IPS DF 6.9 (cell line): Measurements from ENCODE around the gene CCDC40.

ENCODE experiments used
- DNase-seq: peaks from one replicate; pipeline ENCODE4 v3.0.0-alpha.2; 2013; ENCODE audit warnings: low read depth, low spot score
- H3K27ac ChIP-seq: one replicate; pipeline ENCODE4 v1.5.1; 2013; ENCODE audit warnings: low read length, control low read depth
- H3K27me3 ChIP-seq: 2 replicates; pipeline ENCODE4 v1.6.1; 2013; ENCODE audit warnings: mild to moderate bottlenecking, low read length; ENCODE audit not compliant: control insufficient read depth, insufficient read depth
- H3K36me3 ChIP-seq: 2 replicates; pipeline ENCODE4 v1.6.1; 2013; ENCODE audit warnings: low read length; ENCODE audit not compliant: control insufficient read depth, insufficient read depth
- H3K4me1 ChIP-seq: 2 replicates; pipeline ENCODE4 v1.6.1; 2013; ENCODE audit warnings: low read length; ENCODE audit not compliant: control insufficient read depth, insufficient read depth
- H3K4me3 ChIP-seq: 2 replicates; pipeline ENCODE4 v1.5.1; 2013; ENCODE audit warnings: mild to moderate bottlenecking, low read length
- H3K9me3 ChIP-seq: 2 replicates; pipeline ENCODE4 v1.6.1; 2013; ENCODE audit warnings: low read length, inconsistent platforms; ENCODE audit not compliant: control insufficient read depth, insufficient read depth
- WGBS: extraction: QIAGEN DNeasy Blood & Tissue Kit; methylation state at CpG from one replicate; pipeline ENCODE4 v1.1.7; 2013; ENCODE audit warnings: mixed read lengths, missing lambda C conversion rate; ENCODE audit not compliant: insufficient read length, insufficient coverage; 5-methylcytosine and 5-hydroxymethylcytosine counted together

CCDC40 gene

GRCh38 chr17:80002070-80002641 lies 34.3 kb upstream of the CCDC40 start:
- Histone ChIP-seq H3K27me3 (no peaks in the 10 kb centered on the region), H3K9me3 (no peaks in the 10 kb centered on the region), H3K36me3 (peaks cover 9% of the 10 kb centered on the region; the same call in 1 of the 2 replicates), H3K4me3 (no peak overlapping the region), H3K27ac (no peak overlapping the region), H3K4me1 (no peaks in the 10 kb centered on the region; the same call in 1 of the 2 replicates)
- no CpG with 5 or more reads among the region's 26 CpGs for WGBS
- no peak for DNase-seq

- Histone ChIP-seq H3K36me3 (peaks cover 9% of the 10 kb centered on the region; the same call in 1 of the 2 replicates), H3K4me3 (no peak overlapping the region), H3K27ac (no peak overlapping the region), H3K9me3 (no peaks in the 10 kb centered on the region), H3K4me1 (no peaks in the 10 kb centered on the region), H3K27me3 (no peaks in the 10 kb centered on the region)
- DNase-seq: no peak
- no CpG with 5 or more reads among the region's 30 CpGs for WGBS
Observed at GRCh38 chr17:80002690-80003490, 33.6 kb upstream of the CCDC40 start.

GRCh38 chr17:80003969-80004368 lies 32.5 kb upstream of the CCDC40 start:
- no peaks in the 10 kb centered on the region for H3K4me1 ChIP-seq
- 100% methylated on average over 3 of the region's 15 CpGs for WGBS
- no peaks in the 10 kb centered on the region for H3K9me3 ChIP-seq
- H3K27ac ChIP-seq: no peak overlapping the region
- no peaks in the 10 kb centered on the region for H3K27me3 ChIP-seq
- no peak for DNase-seq
- no peak overlapping the region for H3K4me3 ChIP-seq
- peaks cover 9% of the 10 kb centered on the region; the same call in 1 of the 2 replicates for H3K36me3 ChIP-seq

- Histone ChIP-seq H3K9me3 (no peaks in the 10 kb centered on the region), H3K36me3 (peaks cover 12% of the 10 kb centered on the region; the same call in 1 of the 2 replicates), H3K27ac (no peak overlapping the region), H3K4me3 (peak overlapping the region; percentile 29; the same call in 1 of the 2 replicates), H3K4me1 (no peaks in the 10 kb centered on the region), H3K27me3 (no peaks in the 10 kb centered on the region)
- DNase-seq: no peak
- WGBS: no CpG with 5 or more reads among the region's 37 CpGs
Observed at GRCh38 chr17:80005360-80006338, 30.8 kb upstream of the CCDC40 start.

GRCh38 chr17:80006339-80006720 lies 30.1 kb upstream of the CCDC40 start:
- WGBS: no CpG with 5 or more reads among the region's 8 CpGs

GRCh38 chr17:80006811-80007752 lies 29.4 kb upstream of the CCDC40 start:
- Histone ChIP-seq H3K9me3 (no peaks in the 10 kb centered on the region), H3K27me3 (no peaks in the 10 kb centered on the region), H3K36me3 (peaks cover 8% of the 10 kb centered on the region; the same call in 1 of the 2 replicates), H3K27ac (no peak overlapping the region), H3K4me3 (no peak overlapping the region), H3K4me1 (no peaks in the 10 kb centered on the region)
- no peak for DNase-seq
- no CpG with 5 or more reads among the region's 30 CpGs for WGBS

More at GRCh38 chr17:80006339-80006720, 30.1 kb upstream of the CCDC40 start:
- DNase-seq: no peak
- Histone ChIP-seq H3K36me3 (peaks cover 12% of the 10 kb centered on the region; the same call in 1 of the 2 replicates), H3K27ac (no peak overlapping the region), H3K4me1 (no peaks in the 10 kb centered on the region), H3K4me3 (peak overlapping the region; percentile 29; the same call in 1 of the 2 replicates), H3K9me3 (no peaks in the 10 kb centered on the region), H3K27me3 (no peaks in the 10 kb centered on the region)

- Histone ChIP-seq H3K27me3 (no peaks in the 10 kb centered on the region), H3K4me1 (no peaks in the 10 kb centered on the region), H3K36me3 (peaks cover 6% of the 10 kb centered on the region), H3K9me3 (no peaks in the 10 kb centered on the region), H3K27ac (no peak overlapping the region), H3K4me3 (no peak overlapping the region)
- no CpG with 5 or more reads among the region's 10 CpGs for WGBS
- no peak for DNase-seq
Observed at GRCh38 chr17:80007939-80008338, 28.5 kb upstream of the CCDC40 start.

GRCh38 chr17:80008383-80008840 lies 28.0 kb upstream of the CCDC40 start:
- H3K9me3 ChIP-seq: no peaks in the 10 kb centered on the region
- DNase-seq: peak; percentile 63
- H3K27ac ChIP-seq: no peak overlapping the region
- H3K4me1 ChIP-seq: 0 out of 2 replicates have a peak, but pooled peaks cover under 1% of the 10 kb centered on the region
- WGBS: no CpG with 5 or more reads among the region's 17 CpGs
- H3K36me3 ChIP-seq: peaks cover 10% of the 10 kb centered on the region
- no peaks in the 10 kb centered on the region for H3K27me3 ChIP-seq
- H3K4me3 ChIP-seq: no peak overlapping the region

GRCh38 chr17:80008848-80009247 lies 27.6 kb upstream of the CCDC40 start:
- H3K4me3 ChIP-seq: no peak overlapping the region
- H3K9me3 ChIP-seq: no peaks in the 10 kb centered on the region
- no peak overlapping the region for H3K27ac ChIP-seq
- no peaks in the 10 kb centered on the region for H3K27me3 ChIP-seq
- 0 out of 2 replicates have a peak, but pooled peaks cover 2% of the 10 kb centered on the region for H3K4me1 ChIP-seq
- no peak for DNase-seq
- H3K36me3 ChIP-seq: peaks cover 12% of the 10 kb centered on the region
- WGBS: no CpG with 5 or more reads among the region's 18 CpGs
